NCI-H2029 treated with DMSO at 0.1 percent for 48 hours (cell line): ENCODE measurements around the gene ADGRA3.

Experiments
- DNase-seq: peaks from one replicate; lab custom pipeline; 2025; lab: John Stamatoyannopoulos, UW

Gene ADGRA3

GRCh38 chr4:22515888-22516541 is at the start of gene ADGRA3:
Gene ADGRA3, minus strand, starts transcription at chr4:22516066. Its CDS starts 282 bp downstream, at chr4:22515784.
- DNase-seq, result peak; percentile 25

DNA sequence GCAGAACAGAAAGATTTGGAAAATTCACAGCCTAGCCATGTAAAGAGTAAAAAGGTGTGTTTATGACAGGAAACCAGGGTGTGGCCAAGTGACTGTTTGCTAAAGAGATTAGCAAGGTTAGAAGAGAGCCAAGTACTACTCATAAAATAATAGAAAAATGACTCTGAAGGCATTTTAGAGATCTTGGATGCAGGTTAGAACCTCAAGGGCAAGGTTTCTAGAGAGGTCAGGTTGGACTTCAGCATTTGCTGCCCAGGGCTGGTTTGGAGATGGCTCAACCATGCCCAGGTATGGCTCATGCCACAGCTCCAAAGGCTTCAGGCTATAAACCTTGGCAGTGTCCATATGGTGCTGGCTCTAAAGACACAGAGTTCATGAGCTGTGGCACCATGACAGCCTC is 40.6 kb upstream of the ADGRA3 start:
- no peak for DNase-seq

- no peak for DNase-seq
Measured at GRCh38 chr4:22554670-22555069, 38.8 kb upstream of the ADGRA3 start.

- no peak for DNase-seq
Measured at GRCh38 chr4:22553560-22553959, 37.7 kb upstream of the ADGRA3 start.

DNA sequence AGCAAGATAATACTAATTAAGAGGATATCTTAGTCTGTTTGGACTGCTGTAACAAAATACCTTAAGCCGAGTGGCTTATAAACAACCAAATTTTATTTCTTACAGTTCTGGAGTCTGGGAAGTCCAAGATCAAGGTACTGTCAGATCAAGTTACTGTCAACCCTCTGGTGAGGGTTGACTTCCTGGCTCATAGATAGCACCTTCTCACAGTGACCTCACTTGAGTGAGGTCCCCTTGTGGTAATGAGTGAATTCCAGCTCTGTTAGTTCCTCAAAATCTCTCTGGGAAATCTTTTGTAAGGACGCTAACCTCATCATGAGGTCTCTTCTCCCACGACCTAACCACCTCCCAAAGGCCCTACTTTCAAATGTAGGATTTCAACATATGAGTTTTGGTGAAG is 36.9 kb upstream of the ADGRA3 start:
- no peak for DNase-seq

- no peak for DNase-seq
Measured at GRCh38 chr4:22551550-22551949, 35.7 kb upstream of the ADGRA3 start.

DNA sequence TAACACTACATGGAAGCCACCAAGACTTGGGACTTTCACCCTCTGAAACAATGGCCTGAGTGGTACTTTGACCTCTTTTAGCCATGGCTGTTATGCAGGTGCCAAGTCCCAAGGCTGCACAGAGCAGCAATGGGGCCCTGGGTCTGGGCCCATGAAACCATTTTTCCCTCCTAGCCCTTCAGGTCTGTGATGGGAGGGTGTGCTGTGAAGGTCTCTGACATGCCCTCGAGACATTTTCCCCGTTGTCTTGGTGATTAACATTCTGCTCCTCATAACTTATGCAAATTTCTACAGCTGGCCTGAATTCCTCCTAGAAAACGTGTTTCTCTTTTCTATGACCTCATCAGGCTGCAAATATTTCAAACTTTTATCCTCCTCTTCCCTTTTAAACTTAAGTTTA is 30.4 kb upstream of the ADGRA3 start:
- DNase-seq, result no peak

- no peak for DNase-seq
Measured at GRCh38 chr4:22539251-22539650, 23.4 kb upstream of the ADGRA3 start.

DNA sequence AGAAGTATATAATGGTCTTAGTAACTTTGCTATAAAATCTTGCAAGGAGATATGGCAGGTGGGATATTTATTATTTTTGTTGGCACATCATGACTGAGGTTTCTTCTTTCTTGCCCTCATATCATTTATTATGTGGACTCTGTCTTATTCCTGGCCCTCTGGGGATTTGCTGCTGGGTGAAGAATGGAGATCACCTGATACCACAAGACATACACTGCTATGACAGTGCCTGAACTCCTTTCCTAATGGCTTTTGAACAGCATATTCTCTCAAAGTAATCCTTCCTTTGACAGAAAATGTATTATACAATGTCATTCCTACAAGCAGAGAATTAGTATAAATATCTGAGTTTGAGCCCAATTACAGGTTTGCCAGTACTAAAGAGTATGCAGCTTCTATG is 22.0 kb upstream of the ADGRA3 start:
- DNase-seq, result no peak

- DNase-seq, result no peak
Measured at GRCh38 chr4:22534374-22534773, 18.5 kb upstream of the ADGRA3 start.

DNA sequence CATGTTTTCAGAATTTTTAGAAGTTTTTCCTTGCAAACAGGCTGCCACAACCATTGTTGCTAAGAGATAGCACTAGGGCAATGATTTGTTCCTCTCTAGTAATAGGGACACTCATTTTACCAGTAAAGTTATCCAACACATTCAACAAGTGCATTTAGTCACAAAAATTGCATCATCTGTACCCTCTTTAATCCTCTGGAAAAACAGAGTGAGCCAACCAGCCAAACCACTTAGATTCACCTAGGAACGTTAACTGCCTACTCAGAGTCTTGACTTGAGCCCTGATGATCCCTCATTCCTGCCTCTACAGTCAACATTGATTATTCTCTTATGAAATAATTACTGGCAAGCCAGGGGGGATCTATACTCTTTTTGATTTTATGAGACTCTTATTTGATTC is 17.0 kb upstream of the ADGRA3 start:
- no peak for DNase-seq

GRCh38 chr4:22532117-22532516 is 16.3 kb upstream of the ADGRA3 start:
- DNase-seq, result no peak

DNA sequence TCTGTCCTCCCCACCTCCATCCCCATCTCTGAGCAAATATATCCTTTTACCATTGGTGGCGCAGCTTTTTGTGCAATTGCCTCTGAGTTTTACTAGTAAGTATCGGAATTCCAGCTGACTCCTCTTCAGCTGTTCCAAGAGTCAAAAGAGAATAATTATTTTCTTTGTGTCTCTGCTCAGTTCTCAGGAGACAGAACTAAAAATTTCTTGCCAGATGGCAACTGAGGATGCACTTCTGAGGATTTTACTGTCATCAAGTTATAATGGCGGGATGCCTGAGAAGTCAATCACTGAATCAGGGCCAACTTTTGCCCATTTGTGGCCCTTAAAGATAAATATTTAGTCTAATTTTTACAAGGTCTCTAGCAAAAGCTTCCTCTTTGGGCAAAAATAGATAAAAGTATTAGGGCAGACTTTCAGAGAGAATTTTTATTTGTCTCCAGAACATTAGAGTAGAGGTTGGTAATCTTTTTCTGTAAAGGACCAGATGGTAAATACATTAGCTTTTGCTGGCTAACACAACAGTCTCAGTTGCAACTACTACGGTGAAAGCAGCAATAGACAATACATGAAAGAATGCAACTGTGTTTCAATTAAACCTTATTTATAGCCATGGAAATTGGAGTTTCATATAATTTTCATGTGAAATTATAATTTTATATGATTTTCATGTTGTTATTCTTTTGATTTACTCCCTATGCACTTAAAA is 15.6 kb upstream of the ADGRA3 start:
- DNase-seq, result no peak

DNA sequence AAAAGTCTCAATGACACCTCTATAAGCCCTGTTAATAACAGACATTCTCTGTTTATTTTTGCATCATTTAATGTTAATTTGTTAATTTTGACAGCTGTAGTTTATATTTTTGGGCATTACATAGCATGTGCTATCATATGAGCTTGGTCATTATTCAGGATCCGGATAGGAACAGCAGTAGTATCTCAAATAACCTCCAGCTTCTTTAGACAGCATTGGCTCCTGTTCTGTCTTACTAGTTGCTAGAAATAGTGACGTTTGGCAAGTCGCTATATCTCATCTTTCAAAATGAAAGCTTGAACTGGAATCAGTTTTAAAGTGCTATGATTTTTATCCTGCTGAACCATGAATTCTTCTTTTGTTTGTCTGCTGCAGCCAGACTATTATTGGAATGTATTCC is 9.0 kb upstream of the ADGRA3 start:
- DNase-seq, result no peak

- DNase-seq, result no peak
Measured at GRCh38 chr4:22522706-22523501, 7.0 kb upstream of the ADGRA3 start.

GRCh38 chr4:22522206-22522605 is 6.3 kb upstream of the ADGRA3 start:
- no peak for DNase-seq

DNA sequence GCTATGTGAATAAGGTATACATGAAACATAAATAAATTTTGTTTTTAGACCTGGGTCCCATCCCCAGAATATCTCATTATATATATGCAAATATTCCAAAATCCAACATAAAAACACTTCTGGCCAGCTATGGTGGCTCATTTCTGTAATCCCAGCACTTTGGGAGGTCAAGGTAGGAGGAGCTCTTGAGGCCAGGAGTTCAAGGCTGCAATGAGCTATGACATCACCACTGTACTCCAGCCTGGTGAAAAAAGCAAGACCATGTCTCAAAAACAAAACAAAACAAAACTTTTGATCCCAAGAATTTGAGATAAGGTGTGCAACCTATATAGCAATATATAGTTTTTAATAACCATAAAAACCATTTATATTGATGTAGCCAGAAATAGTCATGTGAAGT is 5.4 kb upstream of the ADGRA3 start:
- DNase-seq, result no peak

GRCh38 chr4:22515145-22515887 is 550 bp downstream of the ADGRA3 start:
- peak; percentile 33 for DNase-seq

DNA sequence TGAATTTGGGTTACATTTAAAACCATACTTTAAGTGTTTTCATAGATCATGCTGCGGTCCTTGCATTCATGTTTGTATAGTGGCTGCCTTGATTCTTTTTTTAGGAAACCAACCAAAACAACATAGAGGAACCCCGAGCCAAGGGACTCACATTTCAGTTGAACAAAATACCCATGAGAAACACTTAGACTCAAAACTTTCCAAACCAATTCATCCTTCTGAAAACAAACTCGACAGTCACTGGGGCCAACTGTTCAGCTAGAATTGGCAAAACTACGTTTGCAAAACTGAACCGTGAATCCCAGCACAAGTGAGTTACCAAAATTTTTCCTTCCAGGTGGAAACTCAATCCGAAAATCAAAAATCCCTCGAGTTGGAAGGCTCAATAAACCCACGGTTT is 1.4 kb downstream of the ADGRA3 start:
- DNase-seq, result no peak

DNA sequence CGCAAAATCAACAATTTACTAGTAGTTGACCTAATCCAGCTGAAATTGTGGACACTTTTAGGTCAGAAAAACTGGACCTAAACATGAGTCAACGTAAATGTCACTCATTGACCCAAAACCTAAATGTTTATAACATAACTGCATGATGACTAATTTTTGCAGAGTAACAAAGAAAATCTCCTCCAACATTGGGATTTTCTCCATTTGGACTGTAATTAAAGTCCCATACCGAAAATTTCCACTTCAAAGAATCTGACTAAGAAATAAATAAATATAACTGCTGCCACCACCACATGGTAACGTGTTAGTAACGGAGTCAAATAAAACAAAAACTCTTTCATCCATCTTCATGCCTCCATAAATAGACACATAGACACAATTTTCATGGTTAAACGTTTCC is 1.9 kb downstream of the ADGRA3 start:
- no peak for DNase-seq

- DNase-seq, result no peak
Measured at GRCh38 chr4:22512306-22512705, 3.6 kb downstream of the ADGRA3 start.

GRCh38 chr4:22510750-22511149 is 5.1 kb downstream of the ADGRA3 start:
- DNase-seq, result no peak
